Measurements from ENCODE around the gene CCDC106. TPM values are rescaled to one million over a fixed set of nuclear protein-coding genes. Genes with fewer than 3 reads are reported as not detected.

The CCDC106 gene
- total and polyA plus RNA-seq, 2 of the 4 experiments (the other 2 are of a cell fraction), result 2.3 to 13.6 TPM

- H3K27me3 ChIP-seq (ENCODE audit: control insufficient read depth, insufficient read depth, low read length), result no peaks in the 10 kb centered on the region
- H4K8ac ChIP-seq (ENCODE audit: low read depth in 2 of 2, low read length in 2 of 2), result no peak overlapping the region
- H2BK120ac ChIP-seq (ENCODE audit: low read depth, low read length), result no peak overlapping the region
- in situ Hi-C loops (cut with MboI; ENCODE audit: low sequenced_read_pairs), result loop anchor here (5.0 kb wide), 1 partner anchor 92 kb away; no protein-coding TSS in a partner anchor
- no peak overlapping the region for H2BK15ac ChIP-seq (ENCODE audit: low read depth, low read length)
- H4K91ac ChIP-seq (ENCODE audit: insufficient read depth, low read depth, low read length), result no peak overlapping the region
- peaks cover 5% of the 10 kb centered on the region; the same call in 1 of the 2 replicates for H3K4me1 ChIP-seq (ENCODE audit: control insufficient read depth, insufficient read depth, low read length)
- H3K4ac ChIP-seq (ENCODE audit: low read depth, low read length), result no peak overlapping the region
- no peak overlapping the region for H2AFZ ChIP-seq (replicated peaks; ENCODE audit: low read length, poor library complexity)
- no peak overlapping the region for H2AK9ac ChIP-seq (replicated peaks; ENCODE audit: low read depth, low read length, poor library complexity)
- no TSS peak for BruUV-seq (replicated peaks)
- H3K23ac ChIP-seq (ENCODE audit: low read depth, low read length), result no peak overlapping the region
- no peak for DNase-seq
- no peak overlapping the region for H2AK5ac ChIP-seq (ENCODE audit: low read depth, low read length)
- TF ChIP-seq RAD21 (IDR thresholded peaks at IDR 0.05; ENCODE audit: low read length) (no peak), CEBPB (IDR thresholded peaks at IDR 0.05; ENCODE audit: low read depth, low read length) (no peak), MAZ (IDR thresholded peaks at IDR 0.05; ENCODE audit: borderline replicate concordance, low read depth, low read length) (no peak), NFE2L2 (IDR thresholded peaks at IDR 0.05; ENCODE audit: low read depth, low read length) (no peak), CHD1 (IDR thresholded peaks at IDR 0.05; ENCODE audit: low read depth, low read length) (no peak), POLR2A (IDR thresholded peaks at IDR 0.05; ENCODE audit: low read depth, low read length) (no peak), ELK1 (IDR thresholded peaks at IDR 0.05; ENCODE audit: borderline replicate concordance, low read depth, low read length) (no peak), CTCF (conservative IDR thresholded peaks at IDR 0.05; ENCODE audit: low read depth, low read length) (no peak), SMC3 (IDR thresholded peaks at IDR 0.05; ENCODE audit: low read depth, low read length) (no peak), MAFK (IDR thresholded peaks at IDR 0.05; ENCODE audit: low read depth, low read length) (no peak), RCOR1 (IDR thresholded peaks at IDR 0.05; ENCODE audit: insufficient replicate concordance, low read length) (no peak), BHLHE40 (IDR thresholded peaks at IDR 0.05; ENCODE audit: low read depth, low read length) (no peak), MXI1 (IDR thresholded peaks at IDR 0.05; ENCODE audit: borderline replicate concordance, low read depth, low read length) (no peak), FOS (IDR thresholded peaks at IDR 0.05; ENCODE audit: low read depth, low read length) (no peak), RFX5 (IDR thresholded peaks at IDR 0.05; ENCODE audit: low read depth, low read length) (no peak)
- TF ChIP-seq, protein P1, sequence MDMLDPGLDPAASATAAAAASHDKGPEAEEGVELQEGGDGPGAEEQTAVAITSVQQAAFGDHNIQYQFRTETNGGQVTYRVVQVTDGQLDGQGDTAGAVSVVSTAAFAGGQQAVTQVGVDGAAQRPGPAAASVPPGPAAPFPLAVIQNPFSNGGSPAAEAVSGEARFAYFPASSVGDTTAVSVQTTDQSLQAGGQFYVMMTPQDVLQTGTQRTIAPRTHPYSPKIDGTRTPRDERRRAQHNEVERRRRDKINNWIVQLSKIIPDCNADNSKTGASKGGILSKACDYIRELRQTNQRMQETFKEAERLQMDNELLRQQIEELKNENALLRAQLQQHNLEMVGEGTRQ (IDR thresholded peaks at IDR 0.05; ENCODE audit: low read depth, low read length), result no peak
- H3K36me3 ChIP-seq (ENCODE audit: control insufficient read depth, insufficient read depth, low read length), result peaks cover 24% of the 10 kb centered on the region
- no peak overlapping the region for H3K14ac ChIP-seq (replicated peaks; ENCODE audit: low read depth, low read length)
- no peak overlapping the region for H3K4me3 ChIP-seq (ENCODE audit: insufficient read depth, low read depth, low read length)
- no peak overlapping the region for H2BK5ac ChIP-seq (ENCODE audit: low read depth, low read length, poor library complexity, severe bottlenecking)
- peaks cover 5% of the 10 kb centered on the region; the same call in 1 of the 2 replicates for H3K9me3 ChIP-seq (ENCODE audit: control insufficient read depth, insufficient read depth, low read length)
- H4K20me1 ChIP-seq (ENCODE audit: insufficient read depth, low read length), result peaks cover 42% of the 10 kb centered on the region
- peaks cover 9% of the 10 kb centered on the region; the same call in 1 of the 2 replicates for H3K9me1 ChIP-seq (ENCODE audit: insufficient read depth, low read length)
- no peak overlapping the region for H3K27ac ChIP-seq (ENCODE audit: insufficient read depth, low read length)
- no peak overlapping the region for H3K4me2 ChIP-seq (ENCODE audit: low read depth, low read length)
- dilution Hi-C loops (cut with HindIII; ENCODE audit: low sequenced_read_pairs, unreplicated experiment), result no loop called here
- no peak overlapping the region for H3K18ac ChIP-seq (ENCODE audit: low read depth, low read length)
- intact Hi-C loops (cut with micrococcal nuclease), result no loop called here
- no peak overlapping the region for H4K5ac ChIP-seq (ENCODE audit: low read depth, low read length)
- no peak overlapping the region for H3K9ac ChIP-seq (ENCODE audit: low read depth, low read length)
- peaks cover 44 to 76% of the 10 kb centered on the region in 2 experiments for H3K79me1 ChIP-seq (ENCODE audit: low read depth in 1 of 2, low read length in 2 of 2)
- ChIA-PET POLR2A (ENCODE audit: unreplicated experiment) (no interaction called here), CTCF (no interaction called here)
- no peak overlapping the region for H3K56ac ChIP-seq (ENCODE audit: extremely low read depth, insufficient read depth, low read length)
- H2BK20ac ChIP-seq (ENCODE audit: low read depth, low read length), result no peak overlapping the region
- no peak for ATAC-seq (ENCODE audit: low read depth)
- 92% methylated on average over 2 of the region's 5 CpGs; no CpG with 5 or more reads in 1 of the 2 experiments for WGBS, 2 experiments (ENCODE audit: extremely low coverage in 2 of 2, insufficient read length in 1 of 2)
Measured at GRCh38 chr19:55609326-55609725, 38.7 kb upstream of the CCDC106 start.

Data from IMR-90 (cell line).